GM12801 (cell line): ENCODE data around the gene BTBD16.

Source experiments
- TF ChIP-seq, protein P1 (sequence below): IDR thresholded peaks from one replicate; pipeline ENCODE4 v1.5.1; 2011; ENCODE audit warnings: control low read depth; ENCODE audit not compliant: insufficient read length; ENCODE audit errors: extremely low read depth

BTBD16 gene

DNA sequence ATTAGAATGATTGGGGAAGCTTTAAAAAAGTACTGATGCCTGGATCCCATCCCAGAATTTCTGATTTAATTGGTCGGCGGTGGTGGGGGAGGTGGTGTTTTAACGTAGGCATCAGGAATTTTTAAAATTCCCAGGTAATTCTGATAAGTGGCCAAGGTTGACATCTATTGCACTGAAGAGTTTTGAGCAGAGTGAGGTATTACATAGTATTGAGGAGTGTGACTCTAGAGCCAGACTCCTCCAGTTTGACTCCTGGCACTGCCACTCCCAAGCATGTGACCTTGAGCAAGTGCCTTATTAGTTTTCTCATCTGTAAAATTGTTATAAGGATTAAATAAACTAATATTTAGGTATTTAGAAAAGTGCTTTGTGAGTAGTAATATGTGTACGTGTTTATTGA, 109.6 kb downstream of the BTBD16 start:
- TF ChIP-seq, protein P1, sequence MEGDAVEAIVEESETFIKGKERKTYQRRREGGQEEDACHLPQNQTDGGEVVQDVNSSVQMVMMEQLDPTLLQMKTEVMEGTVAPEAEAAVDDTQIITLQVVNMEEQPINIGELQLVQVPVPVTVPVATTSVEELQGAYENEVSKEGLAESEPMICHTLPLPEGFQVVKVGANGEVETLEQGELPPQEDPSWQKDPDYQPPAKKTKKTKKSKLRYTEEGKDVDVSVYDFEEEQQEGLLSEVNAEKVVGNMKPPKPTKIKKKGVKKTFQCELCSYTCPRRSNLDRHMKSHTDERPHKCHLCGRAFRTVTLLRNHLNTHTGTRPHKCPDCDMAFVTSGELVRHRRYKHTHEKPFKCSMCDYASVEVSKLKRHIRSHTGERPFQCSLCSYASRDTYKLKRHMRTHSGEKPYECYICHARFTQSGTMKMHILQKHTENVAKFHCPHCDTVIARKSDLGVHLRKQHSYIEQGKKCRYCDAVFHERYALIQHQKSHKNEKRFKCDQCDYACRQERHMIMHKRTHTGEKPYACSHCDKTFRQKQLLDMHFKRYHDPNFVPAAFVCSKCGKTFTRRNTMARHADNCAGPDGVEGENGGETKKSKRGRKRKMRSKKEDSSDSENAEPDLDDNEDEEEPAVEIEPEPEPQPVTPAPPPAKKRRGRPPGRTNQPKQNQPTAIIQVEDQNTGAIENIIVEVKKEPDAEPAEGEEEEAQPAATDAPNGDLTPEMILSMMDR, result no peak

DNA sequence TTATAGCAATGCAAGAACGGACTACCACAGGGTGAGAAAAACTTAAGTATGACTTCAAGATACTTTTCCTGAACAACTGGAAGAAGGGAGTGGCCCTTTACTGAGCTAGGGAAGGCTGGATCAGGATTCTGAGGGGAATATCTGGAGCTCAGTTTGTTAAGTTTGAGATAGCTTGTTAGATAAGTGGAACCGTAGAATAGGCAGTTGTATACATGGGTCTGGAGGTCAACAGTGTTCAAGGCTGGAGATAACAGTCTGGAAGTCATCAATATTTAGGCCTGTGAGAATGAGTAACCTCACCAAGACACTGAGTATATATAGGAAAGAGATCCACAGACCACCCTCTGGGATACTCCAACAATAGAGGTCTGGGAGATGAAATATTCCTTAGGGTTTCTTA, 110.6 kb downstream of the BTBD16 start:
- TF ChIP-seq, protein P1, result no peak

DNA sequence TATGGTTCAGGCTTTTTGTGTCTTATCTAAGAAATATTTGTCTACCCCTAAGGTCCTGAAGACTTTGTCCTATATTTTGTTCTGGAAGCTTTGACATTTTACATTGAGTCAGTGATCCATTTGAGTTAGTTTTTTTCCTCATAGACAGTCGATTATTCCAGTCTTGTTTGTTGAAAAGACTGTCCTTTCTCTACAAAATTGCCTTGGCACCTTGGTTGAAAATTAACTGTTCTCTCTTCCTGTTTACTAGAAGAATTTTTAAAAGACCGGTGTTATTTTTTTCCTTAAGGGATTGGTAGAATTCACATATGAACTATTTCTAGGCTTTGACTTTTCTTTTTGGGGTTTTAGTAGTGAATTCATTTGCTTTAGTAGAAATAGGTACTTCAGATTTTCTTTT, 115.4 kb downstream of the BTBD16 start:
- TF ChIP-seq, protein P1, result no peak

DNA sequence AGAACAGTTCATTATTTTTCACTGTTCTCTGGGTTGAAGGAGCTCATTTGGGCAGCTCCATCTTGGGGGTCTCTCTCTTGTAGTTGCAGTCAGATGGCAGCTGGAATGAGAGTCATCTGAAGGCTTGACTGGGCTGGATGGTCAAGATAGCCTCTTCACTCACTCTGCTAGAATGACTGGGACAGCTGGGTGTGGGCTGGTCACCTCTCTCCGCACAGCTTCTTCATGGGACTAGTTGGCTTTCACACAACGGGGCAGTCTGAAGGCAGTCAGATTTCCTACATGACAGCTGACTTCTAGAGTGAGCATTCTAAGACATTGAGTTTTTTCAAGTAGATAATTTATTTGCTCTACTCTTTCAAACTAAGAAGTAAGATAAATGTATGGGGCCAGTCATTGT, 116.5 kb downstream of the BTBD16 start:
- TF ChIP-seq, protein P1, result no peak
